Activated B cell treated with CpG ODN at 0.5 μM for 24 hours (primary cell): ENCODE results near the gene MGAT1. TPM values are rescaled to one million over a fixed set of nuclear protein-coding genes. Genes with fewer than 3 reads are reported as not detected.
"Not testable (repeated sequence)": the region's sequence is repeated elsewhere in the genome, so short reads cannot be mapped to it uniquely, and the experiment has no call there.

Source experiments
- ATAC-seq: fragments of 200-7000 bp; cut with Tn5 transposase; one replicate; pipeline ENCODE4 v1.10.0; 2021; ENCODE audit warnings: low read depth, mild to moderate bottlenecking, moderate library complexity
- CTCF ChIA-PET: fragments of 350-600 bp; sonication (Branson Sonifier 250); formaldehyde crosslinking; loops from one replicate; lab custom pipeline; 2021; ENCODE audit warnings: antibody characterized with exemption; lab: Charles Lee
- POLR2A ChIA-PET: fragments of 350-600 bp; sonication (Branson Sonifier 250); formaldehyde crosslinking; loops from one replicate; lab custom pipeline; 2021; ENCODE audit warnings: antibody characterized with exemption; lab: Charles Lee
- DNase-seq: peaks from one replicate; pipeline ENCODE4 v3.0.0; 2022
- H3K27ac Mint-ChIP-seq: one replicate; pipeline ENCODE4 v1.8.0; 2020; ENCODE audit warnings: mixed read lengths
- H3K27me3 Mint-ChIP-seq: one replicate; pipeline ENCODE4 v1.8.0; 2021; ENCODE audit warnings: mixed read lengths
- H3K36me3 Mint-ChIP-seq: one replicate; pipeline ENCODE4 v1.8.0; 2021; ENCODE audit warnings: low read depth, mixed read lengths
- H3K4me1 Mint-ChIP-seq: one replicate; pipeline ENCODE4 v1.8.0; 2021; ENCODE audit warnings: mixed read lengths
- H3K4me3 Mint-ChIP-seq: one replicate; pipeline ENCODE4 v1.8.0; 2020; ENCODE audit warnings: mild to moderate bottlenecking, mixed read lengths
- H3K9me3 Mint-ChIP-seq: one replicate; pipeline ENCODE4 v1.8.0; 2020; ENCODE audit warnings: mixed read lengths
- CTCF ChIP-seq: fragments of 200-600 bp; IDR thresholded peaks from one replicate; pipeline ENCODE4 v1.8.0; 2022; ENCODE audit warnings: antibody characterized with exemption, mild to moderate bottlenecking
- intact Hi-C: fragments of 100-400 bp; cut with micrococcal nuclease; formaldehyde crosslinking; loops from one replicate; pipeline ENCODE4 v1.15.1; 2024
- total RNA-seq: library from RNA; stranded (reverse); gene quantifications from 2 replicates; pipeline ENCODE4 v1.2.3, GENCODE V29; 2022

The MGAT1 gene
- total RNA-seq, 1 donor from 2014 or later, result 74.5 TPM

GRCh38 chr5:180783340-180784052 is 19.1 kb downstream of the MGAT1 start:
- Mint-ChIP-seq H3K4me3 (no peak overlapping the region), H3K9me3 (no peaks in the 10 kb centered on the region), H3K36me3 (peaks cover 6% of the 10 kb centered on the region), H3K27me3 (no peaks in the 10 kb centered on the region), H3K27ac (no peak overlapping the region), H3K4me1 (no peaks in the 10 kb centered on the region)
- POLR2A ChIA-PET, result interaction anchor here (1.8 kb wide), 1 partner anchor 27 kb away, joined by 5 read pairs; no protein-coding TSS in a partner anchor
- no peak for ATAC-seq
- intact Hi-C loops, result loop anchor here (1.0 to 5.0 kb wide), 7 partner anchors 19 to 399 kb away; partner anchors contain the start of gene MGAT1
- no peak for DNase-seq
- CTCF ChIA-PET, result interaction anchor here (1.2 to 1.3 kb wide), 4 partner anchors 12 to 377 kb away, joined by 3 to 5 read pairs (median 4); partner anchors contain the start of gene ZFP62
- TF ChIP-seq CTCF, result no peak

GRCh38 chr5:180782748-180783147 is 19.9 kb downstream of the MGAT1 start:
- Mint-ChIP-seq H3K27me3 (no peaks in the 10 kb centered on the region), H3K4me3 (no peak overlapping the region), H3K27ac (no peak overlapping the region), H3K4me1 (no peaks in the 10 kb centered on the region), H3K9me3 (no peaks in the 10 kb centered on the region), H3K36me3 (peaks cover 2% of the 10 kb centered on the region)
- intact Hi-C loops, result loop anchor here (5.0 kb wide), 1 partner anchor 300 kb away; no protein-coding TSS in a partner anchor
- ATAC-seq (no peak), DNase-seq (no peak)
- POLR2A ChIA-PET, result no interaction called here
- CTCF ChIA-PET, result no interaction called here
- no peak for TF ChIP-seq CTCF

GRCh38 chr5:180781900-180782326 is 20.7 kb downstream of the MGAT1 start:
- H3K27ac Mint-ChIP-seq, H3K4me1 Mint-ChIP-seq, POLR2A ChIA-PET: not testable (repeated sequence)

GRCh38 chr5:180779985-180780610 is 22.5 kb downstream of the MGAT1 start:
- Mint-ChIP-seq H3K36me3 (no peaks in the 10 kb centered on the region), H3K4me1 (no peaks in the 10 kb centered on the region), H3K9me3 (no peaks in the 10 kb centered on the region), H3K27ac (no peak overlapping the region), H3K4me3 (no peak overlapping the region), H3K27me3 (peaks cover 6% of the 10 kb centered on the region)
- DNase-seq (no peak), ATAC-seq (no peak)
- intact Hi-C loops, result loop anchor here (5.0 kb wide), 1 partner anchor 302 kb away; no protein-coding TSS in a partner anchor
- POLR2A ChIA-PET, result interaction anchor here (1.5 kb wide), 1 partner anchor 51 kb away, joined by 3 read pairs; no protein-coding TSS in a partner anchor
- TF ChIP-seq CTCF, result no peak
- CTCF ChIA-PET, result no interaction called here

More at GRCh38 chr5:180781900-180782326, 20.7 kb downstream of the MGAT1 start:
- CTCF ChIA-PET, H3K9me3 Mint-ChIP-seq, H3K36me3 Mint-ChIP-seq, ATAC-seq, H3K27me3 Mint-ChIP-seq, H3K4me3 Mint-ChIP-seq, DNase-seq: not testable (repeated sequence)
- intact Hi-C loops, result loop anchor here (5.0 kb wide), 1 partner anchor 300 kb away; no protein-coding TSS in a partner anchor

GRCh38 chr5:180777475-180777874 is 25.1 kb downstream of the MGAT1 start:
- Mint-ChIP-seq H3K27me3 (peaks cover 18% of the 10 kb centered on the region), H3K9me3 (peaks cover 5% of the 10 kb centered on the region), H3K4me1 (no peaks in the 10 kb centered on the region), H3K4me3 (no peak overlapping the region), H3K27ac (no peak overlapping the region), H3K36me3 (no peaks in the 10 kb centered on the region)
- ATAC-seq (no peak), DNase-seq (no peak)
- ChIA-PET CTCF (no interaction called here), POLR2A (no interaction called here)
- no peak for TF ChIP-seq CTCF
- intact Hi-C loops, result no loop called here
